Stimulated activated CD8-positive, alpha-beta memory T cell treated with anti-CD3 and anti-CD28 coated beads, Interleukin-12 subunit alpha, Interleukin-12 subunit beta, amount 100 ng/mL, for 24 hours (primary cell): Measurements from ENCODE around the gene MCOLN2.
"Not testable (repeated sequence)": the region's sequence is repeated elsewhere in the genome, so short reads cannot be mapped to it uniquely, and the experiment has no call there.

Experiments used
- DNase-seq: peaks from one replicate; pipeline ENCODE4 v3.0.0-alpha.2; 2020; ENCODE audit errors: extremely low read depth

MCOLN2 gene

GRCh38 chr1:84941843-84942242 is 55.1 kb downstream of the MCOLN2 start:
- no peak for DNase-seq

GRCh38 chr1:84940481-84940880 is 56.4 kb downstream of the MCOLN2 start:
- DNase-seq: no peak

GRCh38 chr1:84939761-84940160 is 57.2 kb downstream of the MCOLN2 start:
- no peak for DNase-seq

GRCh38 chr1:84939151-84939550 is 57.8 kb downstream of the MCOLN2 start:
- DNase-seq: no peak

GRCh38 chr1:84936116-84936810 is 60.6 kb downstream of the MCOLN2 start:
- no peak for DNase-seq

GRCh38 chr1:84933011-84933611 is 63.8 kb downstream of the MCOLN2 start:
- DNase-seq: no peak

GRCh38 chr1:84930831-84931230 is 66.1 kb downstream of the MCOLN2 start:
- no peak for DNase-seq

GRCh38 chr1:84930329-84930728 is 66.6 kb downstream of the MCOLN2 start:
- no peak for DNase-seq

GRCh38 chr1:84929581-84929980 is 67.3 kb downstream of the MCOLN2 start:
- no peak for DNase-seq

- no peak for DNase-seq
These were observed 67.9 kb downstream of the MCOLN2 start for GRCh38 chr1:84928979-84929378.

GRCh38 chr1:84923317-84923716 is 73.6 kb downstream of the MCOLN2 start:
- no peak for DNase-seq

- DNase-seq: no peak
These were observed 76.8 kb downstream of the MCOLN2 start for GRCh38 chr1:84920159-84920558.

GRCh38 chr1:84919461-84919970 is 77.4 kb downstream of the MCOLN2 start:
- no peak for DNase-seq

- DNase-seq: no peak
These were observed 78.1 kb downstream of the MCOLN2 start for GRCh38 chr1:84918726-84919336.

GRCh38 chr1:84916897-84917296 is 80.0 kb downstream of the MCOLN2 start:
- no peak for DNase-seq

GRCh38 chr1:84913555-84913892 is 83.4 kb downstream of the MCOLN2 start:
- no peak for DNase-seq

GRCh38 chr1:84912726-84913554 is 84.0 kb downstream of the MCOLN2 start:
- no peak for DNase-seq

GRCh38 chr1:84908746-84909464 is 88.0 kb downstream of the MCOLN2 start:
- DNase-seq: not testable (repeated sequence)

GRCh38 chr1:84907095-84907827 is 89.7 kb downstream of the MCOLN2 start:
- no peak for DNase-seq

- not testable (repeated sequence) for DNase-seq
These were observed 94.2 kb downstream of the MCOLN2 start for GRCh38 chr1:84902727-84903126.

- no peak for DNase-seq
These were observed 96.9 kb downstream of the MCOLN2 start for GRCh38 chr1:84899969-84900368.
